ENCODE measurements around the gene ANGPTL5. TPM values are rescaled to one million over a fixed set of nuclear protein-coding genes. Genes with fewer than 3 reads are reported as not detected.
"Not testable (repeated sequence)": the region's sequence is repeated elsewhere in the genome, so short reads cannot be mapped to it uniquely, and the experiment has no call there.

Gene ANGPTL5
- total RNA-seq (2014; rRNA removed; shearing (Covaris generic)), result not detected in 2 replicates

DNA sequence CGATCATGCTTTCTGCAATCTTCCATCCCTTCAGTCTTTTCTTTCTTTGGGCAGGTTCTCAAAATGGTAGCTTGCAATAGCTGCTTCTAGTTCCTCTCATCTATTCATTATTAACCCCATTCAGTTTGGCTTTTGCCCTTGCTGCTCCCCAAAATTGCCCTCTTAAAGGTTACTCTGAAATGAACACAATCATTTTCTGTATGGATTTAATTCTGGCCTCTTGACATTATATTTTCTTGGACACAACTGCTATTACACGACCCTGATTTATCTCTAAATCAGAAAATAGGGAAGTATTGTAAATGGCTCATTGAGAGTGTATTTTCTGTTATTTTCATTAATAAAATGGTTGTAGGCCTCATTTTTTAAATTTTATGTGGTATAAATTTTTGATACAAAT is at the start of gene ANGPTL5:
Gene ANGPTL5, minus strand, starts transcription at position 101 of the 400 bp plus-strand sequence. CDS start 8,613 bp downstream, outside the sequence.
- no peak for DNase-seq
- Histone ChIP-seq H3K27me3 (ENCODE audit: control insufficient read depth, insufficient read depth, low read length) (no peaks in the 10 kb centered on the region), H3K36me3 (replicated peaks; ENCODE audit: control insufficient read depth, insufficient read depth, low read length) (no peaks in the 10 kb centered on the region)

DNA sequence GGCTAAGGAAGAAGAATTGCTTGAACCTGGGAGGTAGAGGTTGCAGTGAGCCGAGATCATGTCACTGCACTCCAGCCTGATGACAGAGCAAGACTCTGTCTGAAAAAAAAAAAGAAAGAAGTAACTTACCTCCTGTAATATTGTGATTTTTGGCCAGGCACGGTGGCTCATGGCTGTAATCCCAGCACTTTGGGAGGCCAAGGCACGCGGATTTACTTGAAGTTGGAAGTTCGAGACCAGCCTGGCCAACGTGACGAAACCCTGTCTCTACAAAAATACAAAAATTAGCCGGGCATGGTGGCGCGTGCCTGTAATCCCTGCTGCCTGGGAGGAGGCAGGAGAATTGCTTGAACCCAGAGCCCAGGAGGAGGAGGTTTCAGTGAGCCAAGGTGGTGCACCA is 47.9 kb upstream of the ANGPTL5 start:
- DNase-seq; H3K4me3 ChIP-seq (ENCODE audit: insufficient read depth, low read depth, low read length); H3K36me3 ChIP-seq (replicated peaks; ENCODE audit: control insufficient read depth, insufficient read depth, low read length); H3K27me3 ChIP-seq (ENCODE audit: control insufficient read depth, insufficient read depth, low read length): not testable (repeated sequence)

More for the DNA sequence above, at the start of gene ANGPTL5:
- peak within 1 kb of the TSS; percentile 71 for H3K4me3 ChIP-seq (ENCODE audit: insufficient read depth, low read depth, low read length)

DNA sequence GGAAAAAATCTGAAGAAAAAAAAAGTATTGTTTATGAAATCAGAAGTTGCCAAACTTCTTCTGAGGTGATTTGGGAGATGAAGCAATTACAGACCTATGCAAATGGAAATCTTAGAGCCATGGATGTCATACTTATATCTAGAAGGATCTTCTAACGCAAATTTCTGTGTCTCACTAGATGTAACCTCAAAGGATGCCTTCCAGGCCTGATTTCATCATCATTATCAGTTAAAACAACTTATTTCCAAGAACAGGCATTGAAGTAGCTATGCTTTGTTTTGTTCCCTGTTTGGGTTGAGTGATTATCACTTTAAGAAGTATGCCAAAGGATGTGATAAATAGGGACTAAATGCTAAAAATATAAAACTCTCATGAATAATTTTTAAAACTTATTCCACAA is 43.9 kb upstream of the ANGPTL5 start:
- DNase-seq, result no peak
- Histone ChIP-seq H3K27me3 (ENCODE audit: control insufficient read depth, insufficient read depth, low read length) (no peaks in the 10 kb centered on the region), H3K36me3 (replicated peaks; ENCODE audit: control insufficient read depth, insufficient read depth, low read length) (no peaks in the 10 kb centered on the region), H3K4me3 (ENCODE audit: insufficient read depth, low read depth, low read length) (no peak overlapping the region)

DNA sequence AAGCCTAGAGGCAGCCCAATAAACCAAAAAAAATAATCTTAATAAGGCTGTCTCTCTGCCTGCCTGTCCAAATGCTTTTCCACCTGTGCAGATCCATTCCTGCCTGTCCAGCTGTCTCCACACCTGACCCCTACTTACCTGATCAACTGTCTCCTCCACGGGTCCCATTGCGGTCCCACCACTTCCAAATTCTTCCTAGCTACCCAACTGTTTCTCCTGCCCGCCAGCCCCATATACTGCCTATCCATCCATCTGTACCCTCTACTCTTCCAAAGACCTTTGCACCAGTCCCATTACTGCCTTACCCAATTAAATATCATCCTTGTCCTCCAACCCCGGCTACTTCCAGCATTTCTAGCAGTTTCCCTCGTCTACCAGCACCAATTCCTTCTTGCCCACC is 39.4 kb upstream of the ANGPTL5 start:
- DNase-seq, result no peak
- Histone ChIP-seq H3K36me3 (replicated peaks; ENCODE audit: control insufficient read depth, insufficient read depth, low read length) (no peaks in the 10 kb centered on the region), H3K4me3 (ENCODE audit: insufficient read depth, low read depth, low read length) (no peak overlapping the region), H3K27me3 (ENCODE audit: control insufficient read depth, insufficient read depth, low read length) (no peaks in the 10 kb centered on the region)

DNA sequence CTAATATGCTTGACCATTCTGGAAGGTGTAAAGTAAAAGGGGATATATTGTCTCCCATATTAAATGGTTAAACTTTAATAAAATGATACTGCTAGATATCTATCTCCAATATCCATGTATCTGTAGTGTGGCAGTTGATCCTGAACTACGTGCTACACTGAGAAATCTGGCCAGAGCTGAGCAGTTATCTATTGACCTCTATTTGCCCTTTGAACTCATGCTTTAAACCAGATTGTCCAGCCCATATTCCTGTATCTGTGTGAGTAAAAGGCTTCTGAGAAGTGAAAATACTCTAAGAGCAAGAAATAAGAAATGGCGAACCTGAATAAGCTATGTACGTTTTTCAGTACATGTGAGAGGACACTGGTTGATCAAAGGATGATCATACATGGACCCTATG is 39.0 kb upstream of the ANGPTL5 start:
- Histone ChIP-seq H3K27me3 (ENCODE audit: control insufficient read depth, insufficient read depth, low read length) (no peaks in the 10 kb centered on the region), H3K36me3 (replicated peaks; ENCODE audit: control insufficient read depth, insufficient read depth, low read length) (no peaks in the 10 kb centered on the region), H3K4me3 (ENCODE audit: insufficient read depth, low read depth, low read length) (no peak overlapping the region)
- no peak for DNase-seq

DNA sequence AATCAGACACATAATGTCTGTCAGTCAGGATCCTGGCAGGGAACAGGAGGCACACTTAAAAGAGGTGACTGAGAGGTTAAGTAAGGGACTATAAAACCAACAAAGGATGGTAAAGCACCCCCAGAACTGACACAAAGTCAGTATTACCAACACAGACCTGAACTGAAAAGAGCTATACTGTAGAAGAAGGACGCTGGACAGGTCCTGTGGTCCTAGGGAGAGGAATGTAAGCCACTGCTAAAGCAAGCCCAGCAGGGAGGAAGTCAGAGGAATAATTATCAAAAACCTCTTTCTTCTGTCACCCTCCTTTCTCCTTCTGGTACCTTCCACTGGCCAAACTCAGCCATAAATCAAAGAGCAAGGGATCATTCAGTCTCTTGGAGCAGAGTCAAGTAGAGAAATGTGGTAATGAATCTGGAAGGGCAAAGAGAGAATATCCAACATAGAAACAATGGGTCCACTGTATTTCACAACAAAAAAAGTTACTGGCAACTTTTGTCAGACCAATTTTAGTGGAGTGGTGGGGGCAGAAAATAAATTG is 33.4 kb upstream of the ANGPTL5 start:
- Histone ChIP-seq H3K27me3 (ENCODE audit: control insufficient read depth, insufficient read depth, low read length) (no peaks in the 10 kb centered on the region), H3K4me3 (ENCODE audit: insufficient read depth, low read depth, low read length) (no peak overlapping the region), H3K36me3 (replicated peaks; ENCODE audit: control insufficient read depth, insufficient read depth, low read length) (no peaks in the 10 kb centered on the region)
- no peak for DNase-seq

DNA sequence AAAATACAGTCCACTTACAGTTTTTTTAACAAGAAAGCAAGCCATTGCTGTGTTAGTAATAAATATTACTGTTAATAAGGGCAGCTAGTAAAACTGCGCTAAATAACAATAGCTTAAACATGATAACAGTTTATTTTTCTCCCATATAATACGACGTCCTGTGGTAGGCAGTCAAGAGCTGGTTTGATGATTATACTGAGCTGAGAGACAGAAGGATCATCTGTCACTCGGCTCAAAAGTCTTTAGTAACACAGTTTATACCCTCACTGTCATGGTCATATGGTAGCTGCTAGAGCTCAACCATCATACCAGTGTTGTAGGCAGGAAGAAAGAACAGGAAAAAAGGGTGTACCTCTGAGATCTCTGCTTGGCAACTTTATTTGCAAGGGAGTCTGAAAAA is 29.1 kb upstream of the ANGPTL5 start:
- H3K36me3 ChIP-seq (replicated peaks; ENCODE audit: control insufficient read depth, insufficient read depth, low read length), result no peaks in the 10 kb centered on the region
- no peaks in the 10 kb centered on the region for H3K27me3 ChIP-seq (ENCODE audit: control insufficient read depth, insufficient read depth, low read length)
- DNase-seq, result no peak
- no peak overlapping the region for H3K4me3 ChIP-seq (ENCODE audit: insufficient read depth, low read depth, low read length)

DNA sequence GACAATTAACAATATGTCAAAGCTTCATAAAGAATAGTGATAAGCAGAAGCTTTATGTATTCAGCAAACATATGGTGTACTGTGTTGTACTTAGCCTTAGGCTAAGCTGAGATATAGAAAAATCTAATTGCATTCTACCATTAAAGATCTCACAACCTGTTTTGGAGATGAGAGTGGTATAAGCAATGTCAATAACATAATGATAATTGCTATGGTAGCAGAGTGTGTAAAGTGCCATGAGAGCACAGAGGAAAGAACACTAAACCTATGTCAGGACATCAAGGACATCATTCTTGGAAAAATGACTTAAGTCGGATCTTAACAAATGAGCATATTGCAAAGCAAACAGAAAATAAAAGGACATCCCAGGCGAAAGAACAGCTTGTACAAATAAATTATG is 28.6 kb upstream of the ANGPTL5 start:
- Histone ChIP-seq H3K36me3 (replicated peaks; ENCODE audit: control insufficient read depth, insufficient read depth, low read length) (no peaks in the 10 kb centered on the region), H3K4me3 (ENCODE audit: insufficient read depth, low read depth, low read length) (no peak overlapping the region), H3K27me3 (ENCODE audit: control insufficient read depth, insufficient read depth, low read length) (no peaks in the 10 kb centered on the region)
- DNase-seq, result no peak

DNA sequence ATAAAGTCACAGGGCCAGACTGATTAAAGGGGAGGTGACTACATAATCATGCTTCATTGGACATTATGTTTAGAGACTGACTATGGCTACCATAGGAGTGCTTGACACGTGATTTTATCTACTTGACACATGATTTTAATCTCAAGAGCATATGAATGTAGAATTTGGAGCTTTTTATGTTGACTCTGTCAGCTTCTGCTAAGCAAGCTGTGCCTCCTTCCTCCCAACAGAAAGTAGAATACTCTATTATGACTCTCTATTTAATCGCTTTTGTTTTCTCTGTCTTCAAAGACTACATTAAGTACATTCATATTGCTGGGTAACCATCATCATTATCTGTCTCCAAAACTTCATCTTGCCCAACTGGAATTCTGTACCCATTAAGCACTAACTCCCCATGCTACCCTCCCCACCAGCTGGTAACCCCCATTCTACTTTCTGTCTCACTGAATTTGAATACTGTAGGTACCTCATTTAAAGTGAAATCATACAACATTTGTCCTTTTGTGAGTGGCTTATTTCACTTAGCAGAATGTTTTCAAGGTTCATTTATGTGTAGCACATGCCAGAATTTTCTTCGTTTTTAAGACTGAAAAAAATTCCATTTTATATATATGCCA is 24.7 kb upstream of the ANGPTL5 start:
- no peak for DNase-seq
- no peaks in the 10 kb centered on the region for H3K27me3 ChIP-seq (ENCODE audit: control insufficient read depth, insufficient read depth, low read length)
- H3K4me3 ChIP-seq (ENCODE audit: insufficient read depth, low read depth, low read length), result no peak overlapping the region
- no peaks in the 10 kb centered on the region for H3K36me3 ChIP-seq (replicated peaks; ENCODE audit: control insufficient read depth, insufficient read depth, low read length)

DNA sequence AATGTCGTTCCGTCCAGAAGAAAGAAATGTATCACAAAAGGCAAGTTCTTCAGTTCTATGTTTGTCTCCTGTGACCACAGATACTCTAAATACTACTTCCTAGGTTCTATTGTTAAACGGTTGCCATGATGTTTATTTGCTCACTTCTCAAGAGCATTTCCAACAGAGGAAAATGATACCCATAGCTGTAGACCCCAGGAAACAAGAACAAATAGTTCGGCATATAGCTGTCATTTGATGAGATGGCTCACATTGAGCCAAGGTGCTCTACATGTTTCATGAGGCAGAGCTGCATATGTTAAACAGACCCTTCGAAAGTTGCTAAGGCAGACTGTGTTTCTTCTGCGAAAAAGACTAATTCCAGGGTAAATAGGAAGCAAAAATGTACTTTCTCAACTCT is 15.4 kb upstream of the ANGPTL5 start:
- Histone ChIP-seq H3K27me3 (ENCODE audit: control insufficient read depth, insufficient read depth, low read length) (no peaks in the 10 kb centered on the region), H3K4me3 (ENCODE audit: insufficient read depth, low read depth, low read length) (no peak overlapping the region), H3K36me3 (replicated peaks; ENCODE audit: control insufficient read depth, insufficient read depth, low read length) (no peaks in the 10 kb centered on the region)
- no peak for DNase-seq

DNA sequence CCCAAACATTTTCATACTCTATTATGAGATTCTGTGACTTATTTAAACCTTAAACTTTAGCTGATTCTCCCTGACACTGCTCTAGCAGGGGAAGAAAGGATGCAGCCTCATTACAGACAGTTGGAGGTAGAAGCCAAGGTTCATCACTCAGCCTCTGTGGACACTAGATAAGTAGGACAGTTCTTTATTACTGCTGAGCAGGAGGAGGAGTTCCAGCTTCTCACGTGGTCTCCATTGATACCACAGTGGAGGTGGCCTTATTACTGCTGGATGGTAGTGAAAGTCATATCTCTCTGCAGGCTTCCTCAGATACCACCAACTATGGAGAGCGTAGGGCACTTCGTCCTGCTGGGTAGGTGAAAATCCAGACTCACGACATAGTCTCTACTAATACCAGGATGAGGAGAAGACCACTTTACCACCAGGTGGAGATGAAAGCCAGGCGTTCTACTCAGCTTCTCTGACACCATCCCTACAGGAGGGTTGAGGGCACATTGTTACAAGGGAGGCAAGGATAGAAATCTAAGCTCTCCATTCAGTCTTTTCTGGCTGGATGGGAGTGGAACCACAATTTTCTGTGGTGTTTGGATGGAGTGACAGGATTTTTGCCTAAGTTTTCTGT is 13.1 kb upstream of the ANGPTL5 start:
- no peak for DNase-seq
- H3K36me3 ChIP-seq (replicated peaks; ENCODE audit: control insufficient read depth, insufficient read depth, low read length), result no peaks in the 10 kb centered on the region
- no peak overlapping the region for H3K4me3 ChIP-seq (ENCODE audit: insufficient read depth, low read depth, low read length)
- no peaks in the 10 kb centered on the region for H3K27me3 ChIP-seq (ENCODE audit: control insufficient read depth, insufficient read depth, low read length)

DNA sequence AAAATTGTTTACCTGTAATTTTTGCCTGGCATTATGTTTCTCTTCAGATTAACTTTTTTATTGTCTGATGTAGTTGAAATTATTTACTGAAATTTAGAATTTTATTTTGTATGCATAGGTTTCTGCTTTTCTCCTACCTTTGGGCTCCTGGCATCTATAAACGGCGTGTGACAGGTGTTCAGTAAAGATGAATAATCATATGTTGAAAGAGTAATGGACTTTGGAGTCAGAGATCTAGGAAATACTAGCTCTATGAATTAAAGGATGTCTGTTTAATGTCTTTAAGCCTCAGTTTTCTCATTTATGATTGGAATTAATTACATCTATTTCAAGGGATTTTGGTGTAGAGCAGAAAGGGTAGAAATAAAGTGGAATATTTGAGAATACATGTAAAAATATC is 7.2 kb upstream of the ANGPTL5 start:
- no peak for DNase-seq
- Histone ChIP-seq H3K27me3 (ENCODE audit: control insufficient read depth, insufficient read depth, low read length) (no peaks in the 10 kb centered on the region), H3K36me3 (replicated peaks; ENCODE audit: control insufficient read depth, insufficient read depth, low read length) (no peaks in the 10 kb centered on the region), H3K4me3 (ENCODE audit: insufficient read depth, low read depth, low read length) (no peak overlapping the region)

DNA sequence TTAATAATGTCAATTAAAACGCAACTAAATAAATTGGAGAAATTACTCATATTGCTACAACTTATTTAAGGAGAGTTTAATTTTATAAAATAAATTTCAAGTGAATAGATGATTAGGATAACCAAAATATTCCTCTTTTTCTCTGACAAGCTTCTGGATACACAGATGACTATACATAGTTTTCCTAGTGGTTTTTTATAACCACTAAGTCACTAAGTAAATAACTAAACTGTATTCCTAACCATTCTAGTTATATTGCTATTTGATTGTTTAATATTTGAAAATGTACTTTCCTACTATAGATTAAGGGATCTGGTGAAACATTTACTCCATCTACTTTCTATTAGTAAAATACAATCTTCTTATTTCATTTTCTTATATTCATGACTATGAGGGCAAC is 4.7 kb upstream of the ANGPTL5 start:
- Histone ChIP-seq H3K4me3 (ENCODE audit: insufficient read depth, low read depth, low read length) (no peak overlapping the region), H3K36me3 (replicated peaks; ENCODE audit: control insufficient read depth, insufficient read depth, low read length) (no peaks in the 10 kb centered on the region), H3K27me3 (ENCODE audit: control insufficient read depth, insufficient read depth, low read length) (no peaks in the 10 kb centered on the region)
- DNase-seq, result no peak

DNA sequence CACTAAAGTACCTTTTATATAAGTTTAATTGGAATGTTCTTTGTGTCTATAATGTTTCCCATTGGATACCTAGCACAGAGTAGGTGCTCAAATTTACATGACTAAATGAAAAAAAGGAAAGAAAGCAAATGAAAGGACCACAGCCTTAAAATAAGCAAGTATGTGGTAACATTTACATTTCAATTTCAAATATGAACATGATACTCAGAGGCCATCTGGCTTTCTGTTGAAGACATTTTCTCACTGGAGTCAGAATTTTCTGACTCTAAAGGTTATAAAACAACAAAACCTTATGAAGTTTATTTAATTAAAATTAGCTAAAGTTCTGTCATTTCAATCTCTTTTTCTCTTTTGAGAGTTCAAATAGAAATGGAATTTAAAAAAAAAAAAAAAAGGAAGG is 904 bp upstream of the ANGPTL5 start:
- no peak for DNase-seq
- Histone ChIP-seq H3K36me3 (replicated peaks; ENCODE audit: control insufficient read depth, insufficient read depth, low read length) (no peaks in the 10 kb centered on the region), H3K27me3 (ENCODE audit: control insufficient read depth, insufficient read depth, low read length) (no peaks in the 10 kb centered on the region), H3K4me3 (ENCODE audit: insufficient read depth, low read depth, low read length) (no peak overlapping the region)

DNA sequence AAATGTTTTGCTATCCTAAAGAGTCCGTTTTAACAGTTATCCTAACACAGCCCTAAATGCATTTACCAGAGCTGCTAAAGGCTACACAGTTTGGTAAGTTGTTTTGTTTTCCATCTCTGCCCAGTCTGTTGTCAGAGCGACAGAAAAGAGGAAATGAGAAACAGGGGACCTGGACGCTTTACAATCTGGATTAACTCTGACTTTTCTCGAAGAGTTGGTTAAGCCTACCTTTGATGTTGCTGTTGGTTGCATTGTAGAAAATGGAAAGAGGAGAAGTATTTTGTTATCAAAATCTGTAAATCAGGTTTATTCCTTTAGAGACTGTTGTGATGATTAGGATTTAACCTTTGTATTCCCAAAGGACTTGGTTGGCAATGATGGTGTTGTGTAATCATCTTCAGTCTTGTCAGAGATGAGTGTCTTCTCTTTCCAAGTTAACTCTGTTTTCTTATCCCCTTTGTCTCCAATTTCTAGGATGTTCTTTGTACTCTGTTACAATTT is 481 bp downstream of the ANGPTL5 start:
- Histone ChIP-seq H3K4me3 (ENCODE audit: insufficient read depth, low read depth, low read length) (no peak overlapping the region), H3K27me3 (ENCODE audit: control insufficient read depth, insufficient read depth, low read length) (no peaks in the 10 kb centered on the region), H3K36me3 (replicated peaks; ENCODE audit: control insufficient read depth, insufficient read depth, low read length) (no peaks in the 10 kb centered on the region)
- no peak for DNase-seq
